Stimulated activated naive CD4-positive, alpha-beta T cell (primary cell): ENCODE measurements around the gene ORM1.
A peak's percentile ranks its signal among the peaks of the same experiment; 100 is the strongest.

Source experiments
- DNase-seq, 6 experiments: peaks; one replicate each; lab custom pipeline; 2025; lab: John Stamatoyannopoulos, UW

The ORM1 gene

GRCh38 chr9:114366334-114367128 is 43.6 kb downstream of the ORM1 start:
- DNase-seq = peak in 4 of 6 experiments; percentile 9 to 58 (median 49)

- no peak for DNase-seq
These were observed 44.5 kb downstream of the ORM1 start for GRCh38 chr9:114367366-114367765.

DNA sequence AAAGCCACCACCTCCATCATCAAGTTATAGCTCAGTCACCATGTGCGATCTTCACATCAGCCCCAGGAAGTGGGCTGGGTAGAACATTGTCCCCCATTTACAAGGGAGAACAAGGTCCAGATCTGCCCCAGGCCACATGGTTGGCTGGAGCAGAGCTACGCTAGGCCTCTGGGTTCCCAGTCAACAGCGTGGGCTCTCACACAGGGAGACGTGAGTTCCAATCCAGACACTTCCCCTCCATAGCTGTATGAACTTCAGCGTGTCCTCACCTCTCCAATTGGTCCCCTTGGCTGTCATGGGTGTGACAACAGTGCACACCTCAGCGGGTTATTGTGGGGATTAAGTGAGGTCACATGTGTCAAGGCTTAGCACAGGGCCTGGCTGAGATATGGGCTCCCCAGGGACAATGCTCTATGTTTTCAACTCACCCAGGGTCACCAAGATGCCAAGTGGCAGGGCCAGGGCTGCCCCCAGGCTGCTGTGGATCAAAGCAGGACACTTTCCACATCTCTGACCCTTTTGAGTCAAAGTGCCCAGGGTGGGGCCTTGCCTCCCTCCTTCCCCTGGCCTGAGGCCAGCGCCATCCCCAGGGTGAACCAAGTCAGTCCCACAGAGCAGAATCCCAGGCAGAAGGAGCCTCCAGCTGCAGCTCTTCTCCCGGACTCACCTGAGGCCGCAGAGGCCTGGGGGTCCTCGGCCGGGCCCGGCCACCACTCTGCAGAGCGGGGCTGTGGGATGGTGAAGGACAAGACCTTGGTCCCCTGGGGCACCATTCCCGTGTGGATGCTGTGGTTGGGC is 45.1 kb downstream of the ORM1 start:
- DNase-seq = no peak

GRCh38 chr9:114369216-114370130 is 46.6 kb downstream of the ORM1 start:
- no peak for DNase-seq

DNA sequence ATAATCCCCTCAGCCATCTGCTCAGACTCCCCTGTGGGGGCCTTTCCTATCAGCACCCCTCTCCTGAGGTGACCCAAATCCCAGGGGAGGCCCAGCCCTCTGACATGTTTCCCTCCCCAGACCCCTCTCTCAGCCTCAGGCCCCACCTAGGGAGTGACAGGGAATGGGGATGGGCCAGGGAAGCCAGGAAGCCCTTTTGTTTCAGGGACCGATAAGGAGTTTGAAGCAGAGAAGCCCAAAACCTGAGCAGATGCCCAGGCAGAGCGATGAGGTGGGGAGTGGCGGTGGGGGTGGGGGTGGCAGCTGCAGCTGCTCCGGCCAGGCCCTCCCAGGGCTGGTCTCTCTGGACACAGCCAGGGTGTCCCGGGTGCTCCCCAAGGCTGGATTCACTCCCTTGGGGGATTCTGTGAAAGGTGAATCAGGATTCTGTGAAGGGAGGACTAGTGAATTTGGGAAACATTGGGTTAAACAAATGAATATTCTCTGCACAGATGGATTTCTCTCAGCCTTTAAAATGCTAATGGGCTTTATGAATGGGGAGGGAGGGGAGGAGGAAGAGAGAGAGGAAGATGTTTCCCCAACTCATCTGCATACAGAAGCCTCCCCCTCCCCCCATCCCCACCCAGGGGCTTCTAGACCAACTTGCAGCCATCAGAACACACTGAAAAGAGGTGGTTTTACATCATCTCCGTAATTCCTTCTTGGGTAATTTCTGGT is 47.5 kb downstream of the ORM1 start:
- DNase-seq = no peak

DNA sequence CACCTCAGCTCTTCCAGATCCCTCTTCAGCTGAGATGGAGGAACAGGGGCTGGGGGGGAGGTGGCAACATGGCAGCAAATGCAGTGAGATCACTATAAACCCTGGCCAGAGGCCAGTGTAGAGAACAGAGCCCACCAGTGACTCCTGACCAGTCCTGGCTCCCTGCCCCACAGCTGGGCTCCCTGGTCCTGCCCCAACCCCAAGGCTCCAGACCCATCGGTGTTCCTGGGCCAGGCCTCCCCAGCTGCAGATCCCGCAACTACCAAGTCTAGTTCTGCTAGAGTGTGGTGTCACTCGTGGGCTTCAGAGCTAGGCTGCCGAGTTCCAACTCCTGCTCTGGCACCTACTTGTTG is 48.0 kb downstream of the ORM1 start:
- no peak for DNase-seq

GRCh38 chr9:114371343-114371944 is 48.5 kb downstream of the ORM1 start:
- DNase-seq = no peak

DNA sequence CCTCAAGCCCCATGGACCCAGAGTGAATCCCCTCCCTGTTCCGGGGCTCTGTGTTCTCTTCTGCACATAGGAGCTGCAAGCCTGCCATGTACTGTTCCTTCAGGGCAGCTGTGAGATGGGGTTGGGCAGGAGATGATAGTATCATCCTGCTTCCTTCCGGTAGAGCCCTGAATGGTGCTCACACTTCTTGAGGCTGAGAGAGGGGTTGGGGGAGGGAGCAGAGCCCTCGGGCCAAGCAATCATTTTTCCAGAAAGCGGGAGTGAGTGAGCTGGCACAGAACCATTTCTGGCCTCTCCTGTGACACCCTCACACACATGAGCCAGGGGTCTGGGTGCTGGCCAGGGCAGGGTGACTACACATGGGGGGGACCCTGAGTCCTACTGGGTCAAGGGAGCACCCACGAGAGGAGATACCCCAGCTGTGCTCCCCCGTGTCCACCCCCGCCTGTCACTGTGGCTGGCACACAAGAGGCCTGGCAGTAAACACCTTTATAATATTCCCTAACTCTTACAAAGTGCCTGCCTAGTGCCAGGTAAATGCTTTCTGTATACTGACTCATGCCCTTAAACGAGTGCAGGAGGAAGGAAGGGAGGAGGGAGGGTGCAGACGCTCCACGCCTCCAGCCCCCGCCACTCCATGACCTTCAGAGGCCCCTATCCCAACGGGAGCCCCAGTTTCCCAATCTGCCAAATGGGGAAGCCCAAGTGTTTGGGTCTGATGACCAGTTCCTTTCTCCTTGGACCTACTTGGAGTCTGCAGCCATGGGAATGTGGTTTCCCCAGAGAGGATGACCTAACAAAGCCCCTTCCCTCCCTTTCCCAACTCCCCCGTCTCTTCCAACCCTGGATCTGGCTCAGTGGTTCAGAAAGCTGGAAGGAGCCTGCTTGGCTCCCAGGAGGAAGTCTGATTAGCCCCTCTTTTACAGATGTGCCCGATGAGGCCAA is 49.3 kb downstream of the ORM1 start:
- DNase-seq = peak in 5 of 6 experiments; percentile 45 to 67 (median 46)

- peak; percentile 71 to 90 (median 84) for DNase-seq
These were observed 50.1 kb downstream of the ORM1 start for GRCh38 chr9:114372921-114373448.

- no peak for DNase-seq
These were observed 51.2 kb downstream of the ORM1 start for GRCh38 chr9:114373960-114374730.

DNA sequence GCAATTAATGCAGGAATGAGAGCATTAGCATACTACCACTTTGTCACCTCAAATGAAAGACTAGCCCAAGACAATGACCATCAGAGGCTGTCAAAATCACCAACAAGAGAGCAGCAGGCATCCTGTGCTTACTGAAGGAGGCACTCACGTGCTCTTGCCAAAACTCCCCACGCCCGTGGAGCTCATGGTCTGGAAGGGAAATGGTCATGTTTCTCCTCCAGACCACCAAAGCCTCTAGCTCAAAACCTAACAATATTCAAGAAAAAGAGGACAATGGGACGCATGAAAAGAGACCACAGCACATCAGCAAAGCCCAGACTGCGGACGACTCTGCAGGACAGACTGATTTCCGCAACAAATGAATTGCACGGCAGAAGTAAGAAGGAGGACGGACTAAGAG is 52.0 kb downstream of the ORM1 start:
- DNase-seq = no peak

- DNase-seq = no peak
These were observed 52.7 kb downstream of the ORM1 start for GRCh38 chr9:114375386-114376175.
